Caco-2 (cell line): ENCODE data around the gene EPM2A. TPM values are rescaled to one million over a fixed set of nuclear protein-coding genes. Genes with fewer than 3 reads are reported as not detected.
"Not testable (repeated sequence)": the region's sequence is repeated elsewhere in the genome, so short reads cannot be mapped to it uniquely, and the experiment has no call there.

Experiments used
- BruUV-seq: library from RNA; stranded (reverse); fragments of 400-500 nt; replicated peaks from 2 replicates; lab custom pipeline; 2021; lab: Mats Ljungman, UMichigan
- CTCF ChIA-PET: fragments of 300-600 bp; sonication (Branson Sonifier 250); formaldehyde crosslinking; loops from one replicate; lab custom pipeline; 2022; ENCODE audit warnings: antibody characterized with exemption; lab: Charles Lee
- POLR2A ChIA-PET: fragments of 300-600 bp; sonication (Branson Sonifier 250); formaldehyde crosslinking; loops from one replicate; lab custom pipeline; 2022; ENCODE audit warnings: antibody characterized with exemption; lab: Charles Lee
- DNase-seq, 2 experiments: peaks; one replicate each; pipeline versions ENCODE4 v3.0.0 to v3.0.0-alpha.2; 2020 to 2022
- H3K27me3 ChIP-seq: replicated peaks from 2 replicates; pipeline ENCODE4 v1.6.0; 2011; ENCODE audit warnings: low read length; ENCODE audit not compliant: control insufficient read depth, insufficient read depth
- H3K36me3 ChIP-seq: 2 replicates; pipeline ENCODE4 v1.5.1; 2011; ENCODE audit warnings: low read length; ENCODE audit not compliant: control insufficient read depth, insufficient read depth
- H3K4me1 ChIP-seq: fragments of 250-450 bp; sonication (Bioruptor Pico); 2 replicates; pipeline ENCODE4 v1.5.1; 2020; ENCODE audit warnings: mild to moderate bottlenecking
- H3K4me3 ChIP-seq: 2 replicates; pipeline ENCODE4 v1.5.1; 2011; ENCODE audit warnings: low read depth, mild to moderate bottlenecking, control low read depth, low read length
- H3K9me3 ChIP-seq: fragments of 250-450 bp; sonication (Bioruptor Pico); 2 replicates; pipeline ENCODE4 v1.5.1; 2020; ENCODE audit warnings: mild to moderate bottlenecking, moderate library complexity
- H3K27ac Mint-ChIP-seq: one replicate; pipeline ENCODE4 v1.8.0; 2022; ENCODE audit warnings: mixed read lengths; ENCODE audit not compliant: unreplicated experiment
- H3K27me3 Mint-ChIP-seq: one replicate; pipeline ENCODE4 v1.8.0; 2022; ENCODE audit warnings: mixed read lengths; ENCODE audit not compliant: insufficient read depth, unreplicated experiment
- H3K36me3 Mint-ChIP-seq: one replicate; pipeline ENCODE4 v1.8.0; 2022; ENCODE audit warnings: mild to moderate bottlenecking, mixed read lengths; ENCODE audit not compliant: insufficient read depth, unreplicated experiment
- H3K4me1 Mint-ChIP-seq: one replicate; pipeline ENCODE4 v1.8.0; 2022; ENCODE audit warnings: low read depth, mixed read lengths; ENCODE audit not compliant: unreplicated experiment
- H3K4me3 Mint-ChIP-seq: one replicate; pipeline ENCODE4 v1.8.0; 2022; ENCODE audit warnings: mild to moderate bottlenecking, moderate library complexity, mixed read lengths; ENCODE audit not compliant: unreplicated experiment
- H3K9me3 Mint-ChIP-seq: one replicate; pipeline ENCODE4 v1.8.0; 2022; ENCODE audit warnings: mixed read lengths; ENCODE audit not compliant: unreplicated experiment
- intact Hi-C: fragments of 100-400 bp; cut with micrococcal nuclease; formaldehyde crosslinking; loops from one replicate; pipeline ENCODE4 v1.10.0; 2022; ENCODE audit not compliant: unreplicated experiment
- total RNA-seq: library from RNA; stranded (reverse); gene quantifications from 2 replicates; pipeline ENCODE4 v1.2.3, GENCODE V29; 2022
- TF ChIP-seq, protein P1 (sequence below), 2 experiments: fragments of 200-600 bp in 1 of 2; IDR thresholded peaks; 1 replicate in 1 of 2; 2 replicates in 1 of 2; pipeline versions ENCODE4 v1.5.1 to v1.8.0; 2011 to 2022; ENCODE audit warnings: antibody characterized with exemption in 1 of 2, control low read depth in 1 of 2, inconsistent platforms in 1 of 2, low read depth in 1 of 2, low read length in 1 of 2, mild to moderate bottlenecking in 1 of 2, moderate library complexity in 1 of 2; ENCODE audit not compliant: insufficient read depth in 1 of 2, severe bottlenecking in 1 of 2, unreplicated experiment in 1 of 2

Gene EPM2A
- total RNA-seq, 1 experiment from 2014 or later, result 6.9 TPM

DNA sequence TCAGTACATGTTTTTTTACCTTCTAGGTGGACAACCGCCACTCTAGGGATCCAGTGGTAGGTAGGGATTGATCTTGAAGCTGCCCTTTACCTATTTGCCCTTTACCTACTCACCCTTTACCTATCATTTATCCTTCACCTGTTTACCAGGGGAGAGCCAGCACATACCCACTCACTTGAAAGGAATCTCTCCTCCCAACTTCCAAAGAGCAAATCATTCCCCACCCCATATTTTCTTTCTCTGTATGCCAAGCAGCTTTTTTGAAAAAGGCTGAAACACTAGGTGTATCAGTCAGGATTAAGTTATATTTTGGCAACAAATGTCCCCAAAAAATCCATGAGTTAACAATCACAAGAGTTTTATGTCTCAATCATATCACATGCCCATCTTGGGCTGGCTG, 10.5 kb upstream of the EPM2A start:
- no peaks in the 10 kb centered on the region for H3K27me3 Mint-ChIP-seq
- H3K4me3 Mint-ChIP-seq, result no peak overlapping the region
- ChIA-PET POLR2A (no interaction called here), CTCF (no interaction called here)
- no peaks in the 10 kb centered on the region for H3K9me3 Mint-ChIP-seq
- H3K36me3 ChIP-seq, result no peaks in the 10 kb centered on the region
- H3K4me1 ChIP-seq, result peaks cover 7% of the 10 kb centered on the region
- TF ChIP-seq, protein P1, sequence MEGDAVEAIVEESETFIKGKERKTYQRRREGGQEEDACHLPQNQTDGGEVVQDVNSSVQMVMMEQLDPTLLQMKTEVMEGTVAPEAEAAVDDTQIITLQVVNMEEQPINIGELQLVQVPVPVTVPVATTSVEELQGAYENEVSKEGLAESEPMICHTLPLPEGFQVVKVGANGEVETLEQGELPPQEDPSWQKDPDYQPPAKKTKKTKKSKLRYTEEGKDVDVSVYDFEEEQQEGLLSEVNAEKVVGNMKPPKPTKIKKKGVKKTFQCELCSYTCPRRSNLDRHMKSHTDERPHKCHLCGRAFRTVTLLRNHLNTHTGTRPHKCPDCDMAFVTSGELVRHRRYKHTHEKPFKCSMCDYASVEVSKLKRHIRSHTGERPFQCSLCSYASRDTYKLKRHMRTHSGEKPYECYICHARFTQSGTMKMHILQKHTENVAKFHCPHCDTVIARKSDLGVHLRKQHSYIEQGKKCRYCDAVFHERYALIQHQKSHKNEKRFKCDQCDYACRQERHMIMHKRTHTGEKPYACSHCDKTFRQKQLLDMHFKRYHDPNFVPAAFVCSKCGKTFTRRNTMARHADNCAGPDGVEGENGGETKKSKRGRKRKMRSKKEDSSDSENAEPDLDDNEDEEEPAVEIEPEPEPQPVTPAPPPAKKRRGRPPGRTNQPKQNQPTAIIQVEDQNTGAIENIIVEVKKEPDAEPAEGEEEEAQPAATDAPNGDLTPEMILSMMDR (IDR thresholded peaks at IDR 0.05; ENCODE audit: insufficient read depth in 1 of 2, low read depth in 1 of 2, low read length in 1 of 2, severe bottlenecking in 1 of 2, unreplicated experiment in 1 of 2), result no peak
- no peaks in the 10 kb centered on the region for H3K36me3 Mint-ChIP-seq
- no peak for DNase-seq
- no TSS peak for BruUV-seq
- H3K4me3 ChIP-seq, result no peak overlapping the region
- intact Hi-C loops, result no loop called here
- H3K27me3 ChIP-seq, result no peaks in the 10 kb centered on the region
- peaks cover 12% of the 10 kb centered on the region for H3K9me3 ChIP-seq
- peaks cover 7% of the 10 kb centered on the region for H3K4me1 Mint-ChIP-seq
- no peak overlapping the region for H3K27ac Mint-ChIP-seq

DNA sequence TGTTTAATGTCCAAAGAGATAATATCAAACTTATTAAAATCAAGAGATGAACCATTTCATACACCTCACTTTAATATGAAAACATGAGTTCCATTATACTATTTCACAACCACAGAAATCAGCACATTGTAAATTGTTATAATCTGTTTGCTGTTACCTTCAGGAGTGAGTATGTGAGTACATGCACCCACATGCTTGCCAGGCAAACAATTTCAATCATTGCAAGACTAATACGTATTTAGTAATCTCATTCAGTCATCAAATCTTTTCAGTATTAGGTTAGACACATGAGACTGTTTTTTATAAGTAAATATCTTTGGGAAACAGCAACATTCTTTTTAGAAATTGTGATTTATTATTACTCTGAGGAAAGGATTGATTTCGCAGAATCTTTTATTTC, 9.3 kb upstream of the EPM2A start:
- TF ChIP-seq, protein P1 (IDR thresholded peaks at IDR 0.05; ENCODE audit: insufficient read depth in 1 of 2, low read depth in 1 of 2, low read length in 1 of 2, severe bottlenecking in 1 of 2, unreplicated experiment in 1 of 2), result no peak
- DNase-seq, result no peak
- no peak overlapping the region for H3K4me3 Mint-ChIP-seq
- ChIA-PET CTCF (no interaction called here), POLR2A (no interaction called here)
- intact Hi-C loops, result no loop called here
- H3K9me3 Mint-ChIP-seq, result peaks cover 9% of the 10 kb centered on the region
- no TSS peak for BruUV-seq
- H3K36me3 ChIP-seq, result no peaks in the 10 kb centered on the region
- H3K27me3 Mint-ChIP-seq, result no peaks in the 10 kb centered on the region
- H3K36me3 Mint-ChIP-seq, result no peaks in the 10 kb centered on the region
- peaks cover 3% of the 10 kb centered on the region for H3K4me1 Mint-ChIP-seq
- no peak overlapping the region for H3K27ac Mint-ChIP-seq
- H3K4me3 ChIP-seq, result no peak overlapping the region
- H3K9me3 ChIP-seq, result peaks cover 12% of the 10 kb centered on the region
- no peaks in the 10 kb centered on the region for H3K27me3 ChIP-seq
- H3K4me1 ChIP-seq, result peaks cover 4% of the 10 kb centered on the region

DNA sequence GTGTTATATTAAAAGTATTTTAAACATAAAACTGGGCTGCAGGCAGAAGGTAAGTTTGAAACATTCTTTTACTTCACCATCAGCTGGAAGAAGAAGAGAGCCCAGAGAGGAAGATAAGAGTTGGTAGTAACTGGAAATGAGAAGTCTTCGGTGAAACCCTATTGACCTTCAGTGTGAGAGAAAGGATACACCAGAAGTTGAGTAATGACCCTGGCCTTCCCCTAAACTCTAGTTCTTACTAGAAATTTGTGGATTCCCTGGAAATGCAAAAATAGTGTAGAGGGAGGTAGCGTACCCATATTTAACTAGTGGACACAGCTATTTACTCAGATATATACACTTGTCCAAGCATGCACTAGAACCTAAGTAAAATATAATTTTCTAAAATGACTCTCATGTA, 8.0 kb upstream of the EPM2A start:
- intact Hi-C loops, result no loop called here
- Histone ChIP-seq H3K9me3 (peaks cover 7% of the 10 kb centered on the region), H3K36me3 (no peaks in the 10 kb centered on the region), H3K27me3 (no peaks in the 10 kb centered on the region), H3K4me3 (no peak overlapping the region), H3K4me1 (no peaks in the 10 kb centered on the region)
- CTCF ChIA-PET, result no interaction called here
- POLR2A ChIA-PET, result no interaction called here
- H3K4me1 Mint-ChIP-seq, result no peaks in the 10 kb centered on the region
- H3K4me3 Mint-ChIP-seq, result no peak overlapping the region
- no peak overlapping the region for H3K27ac Mint-ChIP-seq
- TF ChIP-seq, protein P1 (IDR thresholded peaks at IDR 0.05; ENCODE audit: insufficient read depth in 1 of 2, low read depth in 1 of 2, low read length in 1 of 2, severe bottlenecking in 1 of 2, unreplicated experiment in 1 of 2), result no peak
- H3K36me3 Mint-ChIP-seq, result no peaks in the 10 kb centered on the region
- H3K27me3 Mint-ChIP-seq, result no peaks in the 10 kb centered on the region
- no TSS peak for BruUV-seq
- H3K9me3 Mint-ChIP-seq, result peaks cover 10% of the 10 kb centered on the region
- DNase-seq, result no peak

DNA sequence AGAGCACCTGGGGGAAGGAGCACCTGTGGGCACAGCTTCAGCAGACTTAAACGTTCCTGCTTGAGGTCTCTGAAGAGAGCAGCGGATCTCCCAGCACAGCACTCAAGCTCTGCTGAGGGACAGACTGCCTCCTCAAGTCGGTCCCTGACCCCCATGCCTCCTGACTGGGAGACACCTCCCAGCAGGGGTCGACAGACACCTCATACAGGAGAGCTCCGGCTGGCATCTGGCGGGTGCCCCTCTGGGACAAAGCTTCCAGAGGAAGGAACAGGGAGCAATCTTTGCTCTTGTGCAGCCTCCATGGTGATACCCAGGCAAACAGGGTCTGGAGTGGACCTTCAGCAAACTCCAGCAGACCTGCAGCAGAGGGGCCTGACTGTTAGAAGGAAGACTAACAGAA, 7.2 kb upstream of the EPM2A start:
- POLR2A ChIA-PET, H3K9me3 Mint-ChIP-seq, H3K27me3 Mint-ChIP-seq, CTCF ChIA-PET, DNase-seq, H3K36me3 ChIP-seq, intact Hi-C loops, H3K9me3 ChIP-seq, BruUV-seq, H3K27ac Mint-ChIP-seq, H3K27me3 ChIP-seq, H3K4me3 Mint-ChIP-seq, H3K4me1 Mint-ChIP-seq, H3K36me3 Mint-ChIP-seq, H3K4me1 ChIP-seq, H3K4me3 ChIP-seq: not testable (repeated sequence)

DNA sequence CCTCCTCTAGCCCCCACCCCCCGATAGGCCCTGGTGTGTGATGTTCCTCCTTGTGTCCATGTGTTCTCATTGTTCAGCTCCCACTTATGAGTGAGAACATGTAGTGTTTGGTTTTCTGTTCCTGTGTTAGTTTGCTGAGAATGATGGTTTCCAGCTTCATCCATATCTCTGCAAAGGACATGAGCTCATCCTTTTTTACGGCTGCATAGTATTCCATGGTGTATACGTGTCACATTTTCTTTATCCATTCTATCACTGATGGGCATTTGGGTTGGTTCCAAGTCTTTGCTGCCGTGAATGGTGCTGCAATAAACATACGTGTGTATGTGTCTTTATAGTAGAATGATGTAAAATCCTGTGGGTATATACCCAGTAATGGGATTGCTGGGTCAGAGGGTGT, 4.4 kb upstream of the EPM2A start:
- H3K36me3 ChIP-seq, H3K9me3 Mint-ChIP-seq, H3K9me3 ChIP-seq, H3K4me3 ChIP-seq, CTCF ChIA-PET, BruUV-seq, H3K4me1 ChIP-seq, H3K27me3 ChIP-seq, H3K4me3 Mint-ChIP-seq, intact Hi-C loops, H3K27me3 Mint-ChIP-seq, POLR2A ChIA-PET, H3K4me1 Mint-ChIP-seq, H3K36me3 Mint-ChIP-seq, H3K27ac Mint-ChIP-seq, DNase-seq: not testable (repeated sequence)
